ENCODE measurements around the gene KCNAB1. TPM values are rescaled to one million over a fixed set of nuclear protein-coding genes. Genes with fewer than 3 reads are reported as not detected.
"Not testable (repeated sequence)": the region's sequence is repeated elsewhere in the genome, so short reads cannot be mapped to it uniquely, and the experiment has no call there.

The KCNAB1 gene
- total RNA-seq, 1 donor from 2014 or later, result not detected

- intact Hi-C loops (cut with micrococcal nuclease), result no loop called here
Observed at GRCh38 chr3:156175570-156175969, 55.2 kb downstream of the KCNAB1 start.

DNA sequence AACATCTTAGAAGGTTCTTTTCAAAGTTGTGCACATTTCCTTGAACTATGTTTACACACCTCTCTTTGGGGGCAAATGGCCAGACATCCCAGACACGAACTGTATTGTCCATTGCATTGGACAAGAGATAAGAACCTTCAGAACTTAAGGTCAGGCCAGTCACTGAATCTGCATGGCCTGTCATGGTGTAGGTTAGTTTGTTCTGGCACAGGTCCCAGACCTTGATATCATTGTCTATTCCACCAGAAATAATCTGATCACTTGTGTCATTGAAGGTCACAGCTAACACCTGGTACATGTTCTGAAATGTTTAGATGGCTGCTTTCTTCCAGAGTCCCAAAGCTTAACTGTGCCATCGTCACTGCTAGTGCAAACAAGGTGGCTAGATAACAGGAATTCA, 55.7 kb downstream of the KCNAB1 start:
- intact Hi-C loops (cut with micrococcal nuclease), result no loop called here

DNA sequence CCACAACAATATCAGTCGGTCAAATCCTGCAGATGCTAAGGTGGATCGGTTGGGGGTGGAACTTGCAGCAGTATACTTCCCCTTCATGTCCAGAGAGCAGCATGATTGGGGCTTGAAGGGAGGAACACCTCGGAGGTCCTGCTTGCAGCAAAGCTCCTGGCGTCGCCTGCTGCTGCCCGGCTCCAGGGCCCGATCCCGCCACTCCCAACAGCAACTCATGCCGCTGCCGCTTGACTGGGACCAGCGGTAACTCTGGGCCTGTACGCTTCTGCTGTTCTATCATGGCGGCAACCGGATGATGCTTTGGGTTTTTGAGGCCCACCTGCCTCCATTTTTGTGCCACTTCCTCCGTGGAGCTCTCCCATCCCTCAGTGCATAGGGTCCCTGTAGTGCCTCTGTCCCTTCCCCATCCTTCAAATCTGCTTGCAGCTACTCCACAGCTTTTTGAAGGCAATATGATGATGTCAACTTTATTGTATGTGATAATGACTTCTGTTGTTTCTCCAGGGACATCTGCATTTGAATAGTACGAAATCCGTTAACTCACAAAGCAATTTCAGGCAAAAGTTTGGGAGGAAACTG, 56.3 kb downstream of the KCNAB1 start:
- intact Hi-C loops (cut with micrococcal nuclease), result no loop called here

DNA sequence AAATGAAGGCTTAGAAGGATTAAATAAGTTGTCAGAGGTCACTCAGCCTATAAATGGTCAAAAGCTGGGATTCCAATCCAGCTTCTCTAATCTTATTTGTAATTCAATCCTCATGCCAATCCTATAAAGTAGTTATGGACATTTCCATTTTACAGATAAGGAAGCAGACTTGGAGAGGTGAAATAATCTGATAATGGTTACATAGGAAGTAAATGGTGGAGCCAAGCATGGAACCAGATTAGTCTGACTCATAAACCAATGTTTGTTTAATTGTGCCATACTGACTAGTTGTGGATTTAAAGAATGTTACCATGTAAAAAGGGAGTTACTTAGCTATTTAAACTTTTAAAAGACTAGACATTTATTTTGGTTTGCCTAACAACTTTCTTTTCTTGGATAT, 59.7 kb downstream of the KCNAB1 start:
- intact Hi-C loops (cut with micrococcal nuclease), result no loop called here

DNA sequence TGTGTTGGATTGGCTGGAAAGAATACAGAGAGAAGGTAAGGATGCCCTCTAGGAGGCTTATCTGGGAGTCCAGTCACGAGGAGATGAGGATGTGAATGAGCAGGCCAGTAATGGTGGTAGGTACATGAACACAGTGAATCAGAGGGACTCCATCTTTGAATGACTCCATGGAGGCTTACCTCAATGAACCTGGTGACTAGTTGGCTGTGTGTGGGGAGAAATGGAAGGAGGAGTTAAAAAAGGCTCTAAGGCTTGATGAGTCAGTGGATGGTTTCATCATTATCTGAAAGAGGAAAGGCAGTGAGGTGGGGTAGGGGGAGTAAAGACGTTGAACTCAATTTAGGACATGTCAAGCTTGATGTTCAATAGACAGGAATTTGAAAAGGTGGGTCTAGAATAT, 61.1 kb downstream of the KCNAB1 start:
- intact Hi-C loops (cut with micrococcal nuclease), result no loop called here

DNA sequence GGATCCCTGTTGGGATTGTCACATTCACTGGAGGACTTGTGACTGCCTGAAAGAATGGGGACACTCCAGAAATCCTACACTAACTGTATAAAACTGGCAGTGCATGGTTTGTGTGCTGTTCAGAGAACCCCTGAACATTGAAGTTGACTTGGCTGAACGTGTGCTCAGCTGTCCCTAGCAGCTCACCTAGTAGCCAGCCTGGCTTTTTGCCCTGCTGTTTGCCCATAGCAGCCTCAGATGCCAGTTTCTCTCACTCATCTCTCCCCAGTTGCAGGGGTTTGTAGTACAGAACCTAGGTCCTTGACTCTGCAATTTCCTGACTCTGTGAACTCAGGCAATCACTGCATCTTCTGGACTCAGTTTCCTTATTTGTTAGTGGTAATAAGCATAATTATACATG, 63.0 kb downstream of the KCNAB1 start:
- intact Hi-C loops (cut with micrococcal nuclease), result no loop called here

DNA sequence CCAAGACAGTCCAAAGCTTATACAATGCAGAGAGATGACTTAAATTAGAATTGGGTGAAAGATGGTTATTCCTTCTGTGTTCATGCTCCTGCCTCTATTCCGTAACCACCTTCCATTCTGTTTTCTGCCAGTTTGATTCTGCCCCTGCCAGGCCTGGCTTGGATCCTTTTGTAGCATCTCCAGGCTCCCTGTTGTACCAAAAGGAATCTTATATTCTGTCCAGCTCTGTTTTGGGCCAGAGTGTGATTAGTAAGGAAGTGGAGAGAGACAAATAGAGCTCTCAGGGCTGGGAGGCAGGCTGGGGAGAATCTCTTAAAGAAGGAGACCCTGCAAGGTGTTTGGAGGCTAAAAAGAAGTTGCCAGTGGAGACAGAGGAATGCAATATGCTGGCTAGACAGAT, 63.8 kb downstream of the KCNAB1 start:
- intact Hi-C loops (cut with micrococcal nuclease), result no loop called here

- intact Hi-C loops (cut with micrococcal nuclease), result no loop called here
Observed at GRCh38 chr3:156187146-156187769, 66.9 kb downstream of the KCNAB1 start.

DNA sequence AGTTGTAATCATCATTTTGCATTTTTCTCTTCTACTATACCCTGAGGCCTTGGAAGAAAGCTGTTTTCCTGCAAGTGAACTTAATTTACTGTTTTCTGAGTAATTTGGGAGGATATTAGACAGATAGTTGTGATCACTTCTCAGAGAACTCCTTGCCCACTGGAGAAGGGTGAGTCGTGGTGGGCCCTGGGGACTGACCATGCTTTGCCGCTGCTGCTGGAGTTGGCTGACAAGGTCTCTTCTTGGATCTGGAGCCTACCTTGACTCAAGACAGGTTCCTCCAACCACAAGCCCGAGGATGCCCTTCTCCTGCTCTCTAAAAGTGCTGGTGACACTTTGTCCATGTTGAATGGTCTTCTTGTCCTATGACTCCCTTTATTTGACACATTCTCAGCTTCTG, 68.4 kb downstream of the KCNAB1 start:
- intact Hi-C loops (cut with micrococcal nuclease), result no loop called here

GRCh38 chr3:156189927-156190326, 69.5 kb downstream of the KCNAB1 start:
- intact Hi-C loops (cut with micrococcal nuclease), result no loop called here

GRCh38 chr3:156194945-156195344, 74.6 kb downstream of the KCNAB1 start:
- intact Hi-C loops (cut with micrococcal nuclease), result not testable (repeated sequence)

- intact Hi-C loops (cut with micrococcal nuclease), result not testable (repeated sequence)
Observed at GRCh38 chr3:156197152-156197551, 76.8 kb downstream of the KCNAB1 start.

DNA sequence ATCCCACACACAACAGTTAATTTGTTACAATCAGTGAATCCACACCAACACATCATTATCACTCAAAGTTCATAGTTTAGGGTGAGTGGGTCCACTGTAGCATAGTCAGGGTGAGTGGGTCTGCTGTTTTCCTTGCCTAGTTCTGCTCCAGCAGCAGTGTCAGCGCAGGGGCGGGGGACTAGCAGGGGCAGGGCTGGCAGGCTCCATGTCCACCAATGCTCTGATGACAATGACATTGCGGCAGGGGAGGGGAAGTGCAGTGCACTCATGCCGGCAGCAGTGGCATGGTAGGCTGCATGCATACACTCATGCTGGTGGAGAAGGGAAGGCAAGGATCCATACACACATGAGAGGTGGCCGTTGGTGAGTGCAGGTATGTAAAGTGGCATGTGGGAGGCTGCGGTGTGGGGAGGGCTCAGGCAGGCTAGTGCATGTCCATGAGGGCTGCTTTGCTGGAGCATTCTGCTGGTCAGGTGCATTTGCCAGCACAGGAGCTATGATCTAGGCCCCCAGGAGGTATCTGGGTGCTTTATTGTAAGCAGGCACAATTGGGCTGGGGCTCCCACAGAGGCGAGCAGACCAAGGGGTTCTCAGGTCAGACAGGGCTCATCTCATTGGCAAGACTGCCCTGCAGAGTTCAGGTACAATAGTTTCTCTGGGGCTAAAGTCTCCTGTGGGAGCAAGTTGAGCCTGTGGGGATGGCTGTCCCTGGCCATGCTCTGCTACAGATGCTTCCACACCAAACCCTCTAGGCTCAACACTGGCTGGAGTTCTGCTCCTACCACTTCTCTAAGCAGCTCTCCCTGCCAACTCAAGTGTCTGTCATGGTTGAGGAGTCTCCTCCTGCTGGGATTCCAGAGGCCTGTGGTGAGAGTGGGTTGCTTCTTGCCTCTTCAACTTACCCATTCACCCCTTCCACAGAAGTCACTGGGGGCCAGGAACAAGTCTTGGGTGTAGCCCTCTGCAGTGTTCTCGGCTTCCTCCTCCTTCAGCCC, 81.3 kb downstream of the KCNAB1 start:
- intact Hi-C loops (cut with micrococcal nuclease), result no loop called here

- intact Hi-C loops (cut with micrococcal nuclease), result no loop called here
Observed at GRCh38 chr3:156206157-156206556, 85.8 kb downstream of the KCNAB1 start.

DNA sequence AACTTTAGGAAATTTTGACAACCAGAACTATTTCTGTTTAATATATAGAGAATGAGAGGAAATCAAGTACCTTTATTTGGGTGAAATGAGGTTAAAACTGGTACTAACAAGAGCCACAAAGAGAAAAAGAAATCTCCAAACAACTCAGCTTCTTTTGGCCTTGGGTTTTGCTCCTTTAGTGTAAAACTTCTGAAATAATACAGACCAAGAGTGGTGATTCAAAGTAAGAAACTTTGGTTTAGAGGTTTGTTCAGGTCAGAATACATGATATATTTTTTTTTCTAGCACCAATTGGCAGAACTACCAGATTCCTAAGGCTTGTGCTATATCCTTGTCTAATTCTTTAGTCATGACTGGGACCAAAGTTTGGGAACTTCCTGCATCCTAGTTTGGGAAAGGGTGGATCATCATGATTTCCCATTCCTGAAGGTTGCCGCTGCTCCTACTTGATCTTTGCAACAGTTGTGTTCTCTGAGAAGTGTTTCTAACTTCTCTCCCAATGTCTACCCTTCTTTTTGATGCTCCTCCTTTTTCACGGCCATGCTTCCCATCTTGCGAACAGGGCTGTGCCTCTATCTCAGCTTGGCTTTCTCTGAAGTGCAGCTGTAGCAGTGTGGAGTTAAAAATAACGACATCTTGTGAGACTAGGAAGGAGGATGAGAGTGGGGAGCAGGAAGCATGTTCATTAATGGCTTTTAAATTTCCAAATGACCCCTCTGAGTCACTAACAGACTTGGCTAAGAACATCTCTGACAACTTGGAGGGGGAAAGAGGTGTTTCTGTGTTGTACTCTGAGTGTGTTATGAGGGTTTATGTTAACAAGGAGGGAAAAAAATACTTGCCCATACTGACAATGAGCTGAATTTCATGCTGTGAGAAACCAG, 87.7 kb downstream of the KCNAB1 start:
- intact Hi-C loops (cut with micrococcal nuclease), result no loop called here

GRCh38 chr3:156209631-156210335, 89.4 kb downstream of the KCNAB1 start:
- intact Hi-C loops (cut with micrococcal nuclease), result no loop called here

DNA sequence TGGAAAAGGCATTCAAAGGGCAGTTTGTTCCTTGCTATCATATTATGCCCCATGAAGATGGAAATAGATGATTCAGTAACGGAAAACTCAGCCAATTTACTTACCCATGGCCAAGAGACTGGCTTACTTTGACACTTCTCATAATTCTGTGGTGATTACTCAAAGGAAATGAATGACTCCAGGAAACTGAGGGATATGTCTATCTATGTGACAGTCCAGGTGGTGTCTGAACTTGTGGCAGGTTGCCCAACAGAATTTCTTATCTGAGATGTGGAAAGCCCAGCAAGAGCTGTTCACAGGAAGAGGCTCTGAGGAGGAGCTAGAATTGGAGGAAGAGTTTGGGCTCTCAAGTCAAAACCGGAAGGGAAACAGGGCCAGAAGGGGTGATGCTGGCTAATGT, 91.2 kb downstream of the KCNAB1 start:
- intact Hi-C loops (cut with micrococcal nuclease), result no loop called here

- intact Hi-C loops (cut with micrococcal nuclease), result no loop called here
Observed at GRCh38 chr3:156214676-156215075, 94.3 kb downstream of the KCNAB1 start.

DNA sequence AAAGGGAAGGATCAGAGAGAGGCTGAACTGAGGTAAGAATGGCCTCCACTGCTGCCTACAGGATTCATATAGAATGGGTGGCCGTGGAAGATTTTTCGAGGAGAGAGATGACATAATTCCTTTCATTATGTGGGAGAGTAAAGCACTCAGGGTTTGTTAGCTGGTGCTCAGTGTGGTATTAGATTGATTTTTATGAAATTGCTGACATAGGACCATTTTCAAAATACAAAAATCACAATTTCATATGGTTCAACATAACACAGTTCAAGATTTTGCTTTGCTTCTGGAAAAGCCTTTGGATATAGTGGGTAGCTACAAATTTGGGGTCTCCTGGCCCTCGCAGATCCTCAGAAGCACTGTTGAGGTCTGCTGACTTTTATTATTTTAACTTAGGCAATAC, 95.4 kb downstream of the KCNAB1 start:
- intact Hi-C loops (cut with micrococcal nuclease), result no loop called here

GRCh38 chr3:156216216-156216615, 95.8 kb downstream of the KCNAB1 start:
- intact Hi-C loops (cut with micrococcal nuclease), result no loop called here

DNA sequence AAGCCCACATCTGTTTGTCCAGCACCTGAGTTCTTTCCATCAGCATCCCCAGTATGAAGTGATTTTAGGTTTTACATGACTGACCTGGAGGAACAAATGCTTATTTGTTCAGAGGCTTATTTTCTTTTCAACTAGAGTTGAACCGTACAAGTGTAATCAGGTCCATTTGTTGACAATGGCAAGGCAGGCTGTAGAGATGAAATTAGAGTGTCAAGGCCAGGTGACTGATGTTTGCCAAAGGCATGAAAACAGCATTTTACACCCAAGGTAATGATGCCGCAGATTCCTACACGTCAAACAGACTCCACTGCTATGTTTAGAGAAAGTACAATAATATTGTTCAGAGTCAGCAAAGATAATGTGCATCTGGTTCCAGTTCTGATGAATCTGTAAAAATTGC, 96.5 kb downstream of the KCNAB1 start:
- intact Hi-C loops (cut with micrococcal nuclease), result no loop called here

Data from T-helper 2 cell treated with Interferon-gamma antibody and Interleukin-4, amounts not matched to agents 100 ng/mL and 5 ng/mL, for 36 hours (primary cell).